G401 (cell line): ENCODE measurements around the gene CRYZL1. TPM values are rescaled to one million over a fixed set of nuclear protein-coding genes. Genes with fewer than 3 reads are reported as not detected.
"Not testable (repeated sequence)": the region's sequence is repeated elsewhere in the genome, so short reads cannot be mapped to it uniquely, and the experiment has no call there.

Source experiments
- DNase-seq: peaks from one replicate; pipeline ENCODE4 v3.0.0-alpha.2; 2015; ENCODE audit warnings: low spot score
- in situ Hi-C: cut with HindIII; loops from 2 replicates; pipeline ENCODE4 v1.10.0; 2016; ENCODE audit warnings: low sequenced_read_pairs, mixed read lengths
- total RNA-seq: library from RNA; depleted of rRNA; stranded (reverse); fragments of >200 nt; shearing (Covaris generic); gene quantifications from 2 replicates; pipeline ENCODE4 v1.2.3, GENCODE V29; 2014; rRNA removed

Gene CRYZL1
- total RNA-seq = 5.4 and 13.1 TPM in 2 replicates

DNA sequence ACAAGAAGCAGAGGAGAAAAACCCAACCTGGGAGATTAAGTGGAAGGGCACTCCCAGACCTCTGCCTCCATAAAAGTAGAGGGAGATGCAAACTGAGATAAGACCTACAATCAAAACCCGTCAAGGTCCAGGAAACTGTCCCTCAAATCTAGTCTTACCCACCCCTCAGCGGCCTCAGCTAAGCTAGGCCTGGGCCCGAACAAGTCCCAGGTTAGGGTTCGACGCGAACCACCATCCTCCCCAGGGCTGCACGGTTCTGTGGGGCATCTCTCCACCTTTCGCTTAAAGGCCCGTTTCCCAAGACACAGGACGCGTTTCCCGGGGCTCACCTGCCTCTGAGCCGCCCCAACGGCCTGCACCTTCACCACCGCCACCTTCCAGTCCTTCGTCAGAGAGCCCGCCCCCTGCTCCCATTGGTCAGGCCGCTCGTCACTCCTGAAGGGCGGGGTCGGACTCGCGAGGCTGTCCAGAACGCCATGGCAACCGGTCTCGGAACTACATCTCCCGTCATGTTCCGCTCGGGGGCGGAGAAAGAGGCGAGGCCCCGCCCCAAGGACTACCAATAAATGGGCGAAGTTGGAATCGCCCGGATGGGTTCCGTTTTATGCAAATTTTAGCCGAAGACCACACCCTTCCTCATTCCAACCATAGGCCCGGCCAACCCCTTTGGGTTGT lies at the start of gene CRYZL1:
CRYZL1 (minus strand) TSS at position 390 of the 675 bp plus-strand sequence. CDS start 10,190 bp downstream, outside the sequence.
- in situ Hi-C loops = no loop called here

DNA sequence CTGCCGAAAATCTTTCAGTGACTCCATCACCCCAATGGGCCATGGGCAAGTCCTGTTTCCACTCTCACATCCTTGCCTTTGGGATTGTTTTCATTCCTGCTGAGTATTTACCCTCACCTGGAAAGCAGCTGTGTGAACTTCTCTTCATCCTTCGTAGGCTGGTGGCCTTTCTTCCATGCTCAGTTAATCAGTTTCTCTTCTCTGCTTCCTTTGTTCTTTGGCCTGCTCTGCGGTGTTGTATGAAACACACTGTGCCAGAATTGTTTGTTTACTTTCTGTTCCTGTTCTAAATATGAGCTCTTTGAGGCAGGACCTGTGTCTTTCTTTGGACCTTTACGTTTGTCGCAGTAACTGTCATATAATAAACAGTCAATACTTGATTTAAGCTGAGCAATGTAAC lies 49.3 kb upstream of the CRYZL1 start:
- DNase-seq = no peak
- in situ Hi-C loops = no loop called here

More for the DNA sequence above, at the start of gene CRYZL1:
- peak; percentile 100 for DNase-seq

DNA sequence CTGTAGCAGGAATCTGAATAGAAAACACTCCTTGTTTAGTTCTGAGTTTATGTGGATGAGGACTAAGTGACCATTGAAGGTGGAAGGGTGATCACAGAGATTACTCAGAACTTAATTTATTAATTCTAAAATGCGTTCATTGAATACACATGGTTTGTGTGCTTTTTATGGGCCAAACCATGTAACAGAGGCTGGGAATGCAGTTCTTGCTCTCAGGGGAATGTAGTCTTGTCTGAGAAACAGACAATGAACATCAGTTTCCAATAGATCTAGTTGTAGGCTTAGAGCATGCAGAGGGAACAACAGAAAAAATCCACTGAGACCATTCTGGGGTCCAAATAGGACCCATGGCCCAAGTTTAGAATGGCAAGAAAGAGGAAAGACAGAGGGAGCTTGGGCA lies 46.8 kb upstream of the CRYZL1 start:
- DNase-seq = no peak
- in situ Hi-C loops = no loop called here

DNA sequence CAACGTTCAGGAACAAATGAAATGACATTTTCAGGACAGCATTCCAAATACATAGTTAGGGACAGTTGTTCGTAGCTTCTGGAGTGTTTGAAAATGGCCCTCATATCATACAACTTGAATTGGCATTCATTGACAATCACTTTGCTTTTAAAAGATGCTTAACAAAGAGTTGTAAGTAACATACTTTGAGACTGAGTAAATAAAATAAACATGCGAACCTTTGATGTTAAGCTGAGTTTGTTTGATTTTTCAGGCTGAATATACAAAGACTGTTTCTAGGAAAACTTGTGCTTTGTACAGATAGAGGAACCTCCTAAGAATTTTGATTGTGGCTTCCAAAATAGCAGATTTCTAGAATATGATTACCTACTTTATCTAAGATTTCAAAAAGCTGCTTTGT lies 46.1 kb upstream of the CRYZL1 start:
- DNase-seq = no peak
- in situ Hi-C loops = no loop called here

DNA sequence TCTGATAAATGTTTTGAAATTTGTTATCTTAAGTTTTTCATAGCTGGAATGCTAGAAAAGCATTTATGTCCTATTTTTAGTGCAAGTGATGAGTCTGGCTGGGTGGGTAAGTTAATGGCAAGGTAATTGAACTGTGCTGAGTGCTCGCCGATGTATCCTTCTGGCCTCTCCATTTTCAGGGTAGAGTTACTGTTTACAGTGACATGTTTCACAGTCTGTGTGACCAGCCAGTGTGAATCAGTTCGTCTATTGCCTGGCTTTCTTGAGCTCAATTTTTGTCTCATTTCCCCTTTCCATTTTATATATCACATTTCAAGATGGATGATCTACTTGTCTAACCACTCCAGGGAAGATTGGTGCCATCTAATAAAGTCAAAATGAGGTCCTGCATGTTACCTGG lies 44.8 kb upstream of the CRYZL1 start:
- no peak for DNase-seq
- in situ Hi-C loops = no loop called here

DNA sequence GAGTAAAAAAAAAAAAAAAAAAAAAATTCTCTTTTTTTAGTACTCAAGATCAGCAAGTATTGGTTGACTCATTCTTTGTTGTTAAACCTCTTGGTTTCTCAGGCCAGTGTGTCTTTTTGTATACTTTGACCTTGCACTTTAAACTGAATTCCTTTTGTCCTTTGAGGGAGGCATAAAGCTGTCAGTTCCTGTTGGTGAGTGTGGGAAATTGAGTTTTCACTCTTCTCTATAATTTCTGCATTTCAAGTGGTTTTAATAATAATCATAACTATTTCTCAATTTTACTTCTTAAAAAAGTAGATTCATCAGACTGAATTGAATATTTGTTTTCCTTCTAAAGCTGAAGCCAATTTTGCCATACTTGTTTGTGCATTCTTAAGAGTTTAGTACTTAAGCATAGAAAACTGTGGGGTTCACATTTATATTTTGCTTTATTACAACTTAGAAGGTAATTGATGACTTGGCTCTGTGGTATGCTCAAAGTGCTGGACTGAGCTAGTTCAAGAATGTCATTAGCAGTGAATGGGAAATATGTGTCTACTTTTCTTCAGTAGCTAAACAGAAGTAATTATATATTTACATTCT lies 44.2 kb upstream of the CRYZL1 start:
- in situ Hi-C loops = no loop called here
- no peak for DNase-seq

DNA sequence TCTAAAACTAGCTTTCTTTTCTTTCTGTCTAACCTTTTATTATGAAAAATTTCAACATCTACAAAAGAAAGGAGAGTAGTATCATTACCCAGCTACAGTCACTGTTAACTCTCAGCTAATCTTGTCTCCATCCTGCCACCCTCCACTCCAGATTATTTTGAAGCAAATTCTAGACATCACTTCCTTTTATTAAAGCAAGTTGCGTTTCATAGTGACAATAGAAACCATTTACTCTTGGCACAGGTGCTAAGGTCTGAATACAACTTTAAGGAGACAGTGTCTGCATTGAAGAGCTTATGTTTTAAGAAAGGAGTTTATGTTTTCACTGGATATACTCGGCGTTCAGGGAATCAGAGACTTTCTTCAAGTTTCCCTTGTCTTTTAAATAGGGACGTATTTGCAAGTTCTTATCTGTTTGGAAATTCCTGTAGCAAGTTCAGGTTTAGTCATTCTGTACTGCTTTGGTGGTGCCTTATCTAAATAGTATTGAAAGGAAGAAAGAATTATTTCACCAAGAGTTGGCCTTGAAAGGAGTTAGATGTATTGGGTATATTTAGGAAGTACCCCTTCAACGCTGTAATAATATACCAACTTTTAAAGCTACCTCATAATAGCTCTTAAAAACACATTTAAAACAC lies 43.5 kb upstream of the CRYZL1 start:
- in situ Hi-C loops = no loop called here
- no peak for DNase-seq

DNA sequence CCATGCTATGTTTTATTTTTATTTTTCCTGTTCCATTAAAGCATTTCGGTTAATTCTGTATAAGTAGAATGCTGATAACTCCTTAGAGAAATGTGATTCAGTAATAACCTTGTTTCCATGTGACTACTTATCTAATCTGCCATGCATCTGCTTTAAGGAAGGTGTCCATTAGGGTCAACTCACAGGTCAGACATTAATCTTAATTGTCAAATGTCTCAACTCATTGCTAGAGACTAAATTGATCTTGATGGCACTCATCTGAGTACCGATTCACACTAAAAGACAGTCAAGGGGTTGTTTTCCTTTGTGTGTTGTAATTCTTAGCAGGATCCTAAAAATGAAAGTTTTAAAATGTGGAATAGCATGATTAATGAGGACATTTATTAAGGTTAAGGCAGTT lies 42.5 kb upstream of the CRYZL1 start:
- in situ Hi-C loops = no loop called here
- no peak for DNase-seq

DNA sequence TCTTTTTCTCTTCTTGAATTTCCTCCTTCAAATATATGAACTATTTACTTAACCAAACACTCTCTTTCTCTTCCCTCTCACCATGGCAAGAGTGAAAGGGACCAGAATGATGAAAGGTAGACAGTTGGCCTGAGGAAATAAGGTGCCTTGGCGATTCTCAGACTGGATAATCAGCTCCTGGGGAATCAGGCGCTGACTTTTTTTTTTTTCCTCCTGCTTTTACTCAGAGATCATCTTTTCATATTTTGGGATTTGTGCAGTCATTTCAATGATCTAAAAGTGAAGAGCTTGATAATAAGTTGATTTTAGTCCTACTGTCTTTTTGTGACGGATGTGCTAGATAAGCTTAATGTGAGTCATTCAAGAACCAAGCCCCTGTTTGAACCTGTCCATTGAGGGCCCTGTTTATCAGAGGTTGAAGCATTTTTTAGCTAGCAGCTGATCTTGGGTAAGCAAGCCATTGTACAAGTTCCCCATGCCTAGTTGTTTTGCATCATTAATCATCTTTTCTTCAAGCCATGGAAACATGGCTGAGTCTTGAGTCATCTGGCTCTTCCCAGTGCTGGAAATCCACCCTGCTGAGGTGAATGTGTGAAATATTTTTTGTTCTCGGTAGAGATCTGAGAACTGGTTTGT lies 41.6 kb upstream of the CRYZL1 start:
- no peak for DNase-seq
- in situ Hi-C loops = no loop called here

DNA sequence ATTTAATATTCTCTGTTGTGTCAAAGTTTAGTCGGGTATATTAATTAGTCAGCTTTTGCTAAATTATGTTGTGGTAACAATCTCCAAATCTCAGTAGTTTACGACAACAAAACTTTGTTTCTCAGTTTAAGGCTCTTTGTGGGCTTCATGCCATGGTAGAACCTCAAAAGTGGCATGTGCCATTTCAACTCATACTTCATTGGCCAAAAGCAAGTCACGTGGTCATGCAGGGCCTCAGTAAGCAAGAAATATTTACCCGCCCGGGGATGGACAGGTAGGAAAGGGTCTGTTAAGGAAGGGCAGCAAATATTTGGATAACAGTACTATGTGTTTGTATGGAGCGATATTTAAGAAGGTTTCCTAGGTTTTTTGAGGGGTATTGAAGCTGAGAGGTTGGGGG lies 39.3 kb upstream of the CRYZL1 start:
- in situ Hi-C loops = no loop called here

DNA sequence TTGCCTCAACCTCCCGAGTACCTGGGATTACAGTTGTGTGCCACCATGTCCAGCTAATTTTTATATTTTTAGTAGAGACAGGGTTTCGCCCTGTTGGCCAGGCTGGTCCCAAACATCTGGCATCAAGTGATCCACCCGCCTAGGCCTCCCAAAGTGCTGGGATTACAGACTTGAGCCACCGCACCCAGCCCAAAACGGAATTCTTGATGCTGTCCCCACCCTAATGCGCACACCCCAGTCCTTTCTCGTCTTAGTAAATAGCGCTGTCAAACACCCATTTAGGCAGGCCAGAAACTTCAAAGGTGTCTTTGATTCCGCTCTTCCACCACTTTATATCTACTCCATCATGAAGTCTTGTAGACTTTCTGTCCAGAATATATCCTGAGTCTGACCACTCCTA lies 35.9 kb upstream of the CRYZL1 start:
- in situ Hi-C loops = no loop called here
- no peak for DNase-seq

More for the DNA sequence above, 39.3 kb upstream of the CRYZL1 start:
- DNase-seq = no peak

DNA sequence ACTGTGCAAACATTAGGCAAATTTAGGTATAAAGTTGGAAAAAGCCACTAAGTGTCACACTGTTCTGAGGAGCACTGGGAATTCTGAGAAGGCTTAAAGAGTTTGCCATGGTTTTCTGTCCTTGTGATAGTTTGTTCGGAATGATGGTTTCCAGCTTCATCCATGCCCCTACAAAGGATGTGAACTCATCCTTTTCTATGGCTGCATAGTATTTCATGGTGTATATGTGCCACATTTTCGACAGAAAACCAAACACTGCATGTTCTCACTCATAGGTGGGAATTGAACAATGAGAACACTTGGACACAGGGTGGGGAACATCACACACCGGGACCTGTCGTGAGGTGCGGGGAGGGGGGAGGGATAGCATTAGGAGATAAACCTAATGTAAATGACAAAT lies 35.1 kb upstream of the CRYZL1 start:
- in situ Hi-C loops, DNase-seq: not testable (repeated sequence)

DNA sequence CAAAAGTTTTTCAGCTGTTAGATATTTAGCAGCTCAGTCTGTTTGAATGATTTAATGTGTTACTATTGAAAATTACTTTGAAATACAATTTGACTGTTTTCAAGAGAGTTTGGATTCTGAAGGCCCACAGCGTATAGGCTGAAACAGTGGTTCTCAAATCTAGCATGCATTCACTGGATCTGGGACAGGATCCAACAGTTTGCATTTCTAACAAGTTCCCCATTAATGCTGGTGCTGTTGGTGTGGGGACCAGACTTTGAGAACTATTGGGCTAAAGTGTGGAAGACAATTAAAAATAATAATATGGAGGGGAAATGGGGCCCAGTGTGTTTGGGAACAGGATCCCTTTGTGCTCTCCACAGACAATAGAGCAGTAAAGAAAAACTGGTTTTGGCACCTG lies 32.7 kb upstream of the CRYZL1 start:
- no peak for DNase-seq
- in situ Hi-C loops = no loop called here

DNA sequence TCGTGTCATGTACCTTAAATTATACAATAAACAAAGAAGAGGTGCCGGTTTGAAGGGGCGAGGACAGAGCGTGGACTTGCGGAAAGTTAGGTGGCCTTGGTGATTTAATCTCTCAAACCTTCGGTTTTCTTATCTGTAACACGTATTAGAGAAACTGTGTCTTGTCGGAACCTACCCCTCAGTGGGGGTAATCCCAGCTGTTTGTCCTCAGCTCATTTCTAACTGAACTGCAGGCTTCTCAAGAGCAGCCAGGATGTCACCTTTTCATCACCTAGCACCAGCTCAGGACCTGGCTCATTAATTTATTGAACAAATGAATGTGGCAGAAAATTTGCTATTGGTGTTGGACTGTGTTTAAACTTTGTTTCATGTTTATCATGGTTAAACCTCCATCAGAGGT lies 31.9 kb upstream of the CRYZL1 start:
- in situ Hi-C loops = no loop called here
- no peak for DNase-seq

DNA sequence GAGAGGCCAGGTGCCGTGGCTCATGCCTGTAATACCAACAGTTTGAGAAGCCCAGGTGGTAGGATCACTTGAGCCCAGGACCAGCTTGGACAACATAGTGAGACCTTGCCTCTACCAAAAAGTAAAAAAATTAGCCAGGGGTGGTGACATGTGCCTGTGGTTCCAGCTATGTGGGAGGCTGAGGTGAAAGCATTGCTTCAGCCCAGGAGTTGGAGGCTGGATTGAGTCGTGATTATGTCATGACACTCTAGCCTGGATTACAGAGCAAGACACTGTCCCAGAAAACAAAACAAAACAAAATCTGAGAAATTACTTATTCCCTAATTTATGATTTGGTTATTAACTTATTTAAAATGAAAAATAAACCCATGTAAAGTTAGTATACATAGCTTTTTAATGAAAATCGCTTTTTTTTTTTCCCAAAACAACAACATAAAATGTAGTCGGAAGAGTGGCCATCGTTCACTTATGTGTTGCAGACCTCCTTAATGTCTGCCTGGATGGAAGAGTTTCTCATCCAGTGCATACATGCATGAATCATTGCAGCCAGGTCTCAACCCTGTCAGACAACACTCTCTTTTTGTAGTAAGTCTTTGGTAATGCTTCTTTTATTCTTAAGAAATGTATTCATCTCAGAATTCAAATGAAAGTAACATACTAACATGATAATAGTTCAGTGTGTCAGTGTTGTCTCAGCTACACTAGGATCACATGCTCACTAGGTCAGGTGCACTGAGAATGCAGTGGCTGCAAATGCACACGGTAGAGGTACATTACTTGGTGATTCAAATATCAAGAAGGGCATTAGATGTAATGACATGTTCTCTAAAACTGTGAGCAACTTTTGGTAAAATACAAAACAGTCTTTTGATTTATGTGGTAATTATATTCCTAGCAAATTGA lies 28.8 kb upstream of the CRYZL1 start:
- in situ Hi-C loops = no loop called here
- no peak for DNase-seq

DNA sequence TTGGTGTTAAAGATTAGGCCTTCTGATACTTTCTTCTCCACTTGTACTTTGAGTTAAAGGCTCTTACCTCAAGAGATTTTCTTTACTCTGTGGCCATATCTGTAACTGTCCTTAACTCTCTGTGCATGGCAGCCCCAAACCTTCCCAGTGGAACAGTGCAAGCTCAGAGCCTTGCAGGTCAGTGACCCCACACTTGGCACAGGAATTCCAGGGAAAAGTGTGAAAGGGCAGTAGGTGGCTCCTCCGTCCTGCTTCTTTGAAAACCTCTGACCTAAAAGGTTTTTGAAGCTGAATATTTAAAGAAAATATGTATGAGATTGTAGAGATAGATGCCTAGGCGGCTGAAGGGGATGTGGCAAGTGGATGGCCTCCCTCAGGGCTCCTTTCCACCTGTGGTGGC lies 27.1 kb upstream of the CRYZL1 start:
- in situ Hi-C loops = no loop called here

DNA sequence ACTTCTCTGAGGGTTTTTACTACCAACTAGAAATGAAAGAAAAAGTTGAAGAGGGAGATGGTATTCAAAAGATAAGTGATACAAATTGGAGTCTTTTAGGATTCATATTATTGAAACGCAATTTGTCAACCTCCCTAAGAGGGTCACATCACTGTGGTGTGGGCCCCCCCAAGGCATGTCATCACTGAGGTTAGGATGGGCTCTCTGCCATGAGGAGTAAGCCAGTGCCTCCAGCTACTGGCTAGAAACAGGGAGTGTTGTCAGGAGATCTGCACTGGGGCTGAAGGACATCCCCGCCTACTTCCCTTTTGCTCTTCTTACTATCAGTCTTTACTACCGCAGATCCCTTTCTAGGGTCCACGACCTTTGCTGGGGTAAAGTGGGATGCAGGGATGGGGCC lies 26.6 kb upstream of the CRYZL1 start:
- DNase-seq = no peak
- in situ Hi-C loops = no loop called here

More for the DNA sequence above, 27.1 kb upstream of the CRYZL1 start:
- DNase-seq = no peak

DNA sequence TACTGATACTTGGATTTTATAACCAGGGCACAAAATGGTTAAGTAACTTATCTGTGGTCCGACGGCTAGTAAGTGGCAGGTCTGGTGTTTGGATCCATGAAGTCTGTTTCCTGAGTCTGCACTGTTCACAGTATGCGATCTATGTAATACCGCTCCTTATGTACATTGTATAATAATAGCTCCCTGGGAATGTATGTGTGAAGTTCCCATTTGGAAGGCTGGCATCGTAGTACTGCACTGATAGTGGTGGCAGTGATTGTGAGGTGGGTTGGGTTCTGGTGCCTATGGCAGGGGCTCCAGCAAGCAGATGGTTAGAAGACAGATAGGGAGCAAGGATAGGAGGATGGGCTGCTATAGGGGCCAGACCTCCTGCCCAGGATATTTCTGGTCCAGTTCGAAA lies 26.1 kb upstream of the CRYZL1 start:
- in situ Hi-C loops = no loop called here
- no peak for DNase-seq

DNA sequence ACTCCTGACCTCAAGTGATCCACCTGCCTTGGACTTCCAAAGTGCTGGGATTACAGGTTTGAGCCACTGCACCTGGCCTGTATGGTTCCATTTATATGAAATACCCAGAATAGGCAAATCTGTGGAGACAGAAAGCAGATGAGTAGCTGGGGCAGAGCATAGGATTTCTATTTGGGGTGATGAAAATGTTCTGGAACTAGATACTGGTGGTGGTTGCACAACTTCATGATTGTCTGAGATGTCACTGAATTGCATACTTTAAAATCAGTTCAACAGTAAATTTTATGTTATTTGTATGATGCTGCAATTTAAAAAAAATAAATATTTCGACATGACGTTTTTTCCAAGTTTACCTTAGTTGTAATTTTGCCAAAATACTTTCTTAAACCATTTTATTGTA lies 24.6 kb upstream of the CRYZL1 start:
- in situ Hi-C loops = no loop called here

More for the DNA sequence above, 24.6 kb upstream of the CRYZL1 start:
- no peak for DNase-seq
